Caco-2 (cell line): ENCODE measurements around the gene IFI44. TPM values are rescaled to one million over a fixed set of nuclear protein-coding genes. Genes with fewer than 3 reads are reported as not detected.

Experiments
- BruUV-seq: library from RNA; stranded (reverse); fragments of 400-500 nt; replicated peaks from 2 replicates; lab custom pipeline; 2021; lab: Mats Ljungman, UMichigan
- CTCF ChIA-PET: fragments of 300-600 bp; sonication (Branson Sonifier 250); formaldehyde crosslinking; loops from one replicate; lab custom pipeline; 2022; ENCODE audit warnings: antibody characterized with exemption; lab: Charles Lee
- POLR2A ChIA-PET: fragments of 300-600 bp; sonication (Branson Sonifier 250); formaldehyde crosslinking; loops from one replicate; lab custom pipeline; 2022; ENCODE audit warnings: antibody characterized with exemption; lab: Charles Lee
- DNase-seq, 2 experiments: peaks; one replicate each; pipeline versions ENCODE4 v3.0.0 to v3.0.0-alpha.2; 2020 to 2022
- H3K27me3 ChIP-seq: replicated peaks from 2 replicates; pipeline ENCODE4 v1.6.0; 2011; ENCODE audit warnings: low read length; ENCODE audit not compliant: control insufficient read depth, insufficient read depth
- H3K36me3 ChIP-seq: 2 replicates; pipeline ENCODE4 v1.5.1; 2011; ENCODE audit warnings: low read length; ENCODE audit not compliant: control insufficient read depth, insufficient read depth
- H3K4me1 ChIP-seq: fragments of 250-450 bp; sonication (Bioruptor Pico); 2 replicates; pipeline ENCODE4 v1.5.1; 2020; ENCODE audit warnings: mild to moderate bottlenecking
- H3K4me3 ChIP-seq: 2 replicates; pipeline ENCODE4 v1.5.1; 2011; ENCODE audit warnings: low read depth, mild to moderate bottlenecking, control low read depth, low read length
- H3K9me3 ChIP-seq: fragments of 250-450 bp; sonication (Bioruptor Pico); 2 replicates; pipeline ENCODE4 v1.5.1; 2020; ENCODE audit warnings: mild to moderate bottlenecking, moderate library complexity
- H3K27ac Mint-ChIP-seq: one replicate; pipeline ENCODE4 v1.8.0; 2022; ENCODE audit warnings: mixed read lengths; ENCODE audit not compliant: unreplicated experiment
- H3K27me3 Mint-ChIP-seq: one replicate; pipeline ENCODE4 v1.8.0; 2022; ENCODE audit warnings: mixed read lengths; ENCODE audit not compliant: insufficient read depth, unreplicated experiment
- H3K36me3 Mint-ChIP-seq: one replicate; pipeline ENCODE4 v1.8.0; 2022; ENCODE audit warnings: mild to moderate bottlenecking, mixed read lengths; ENCODE audit not compliant: insufficient read depth, unreplicated experiment
- H3K4me1 Mint-ChIP-seq: one replicate; pipeline ENCODE4 v1.8.0; 2022; ENCODE audit warnings: low read depth, mixed read lengths; ENCODE audit not compliant: unreplicated experiment
- H3K4me3 Mint-ChIP-seq: one replicate; pipeline ENCODE4 v1.8.0; 2022; ENCODE audit warnings: mild to moderate bottlenecking, moderate library complexity, mixed read lengths; ENCODE audit not compliant: unreplicated experiment
- H3K9me3 Mint-ChIP-seq: one replicate; pipeline ENCODE4 v1.8.0; 2022; ENCODE audit warnings: mixed read lengths; ENCODE audit not compliant: unreplicated experiment
- intact Hi-C: fragments of 100-400 bp; cut with micrococcal nuclease; formaldehyde crosslinking; loops from one replicate; pipeline ENCODE4 v1.10.0; 2022; ENCODE audit not compliant: unreplicated experiment
- total RNA-seq: library from RNA; stranded (reverse); gene quantifications from 2 replicates; pipeline ENCODE4 v1.2.3, GENCODE V29; 2022
- TF ChIP-seq, protein P1 (sequence below), 2 experiments: fragments of 200-600 bp in 1 of 2; IDR thresholded peaks; 1 replicate in 1 of 2; 2 replicates in 1 of 2; pipeline versions ENCODE4 v1.5.1 to v1.8.0; 2011 to 2022; ENCODE audit warnings: antibody characterized with exemption in 1 of 2, control low read depth in 1 of 2, inconsistent platforms in 1 of 2, low read depth in 1 of 2, low read length in 1 of 2, mild to moderate bottlenecking in 1 of 2, moderate library complexity in 1 of 2; ENCODE audit not compliant: insufficient read depth in 1 of 2, severe bottlenecking in 1 of 2, unreplicated experiment in 1 of 2

Gene IFI44
- total RNA-seq, 1 experiment from 2014 or later, result not detected

DNA sequence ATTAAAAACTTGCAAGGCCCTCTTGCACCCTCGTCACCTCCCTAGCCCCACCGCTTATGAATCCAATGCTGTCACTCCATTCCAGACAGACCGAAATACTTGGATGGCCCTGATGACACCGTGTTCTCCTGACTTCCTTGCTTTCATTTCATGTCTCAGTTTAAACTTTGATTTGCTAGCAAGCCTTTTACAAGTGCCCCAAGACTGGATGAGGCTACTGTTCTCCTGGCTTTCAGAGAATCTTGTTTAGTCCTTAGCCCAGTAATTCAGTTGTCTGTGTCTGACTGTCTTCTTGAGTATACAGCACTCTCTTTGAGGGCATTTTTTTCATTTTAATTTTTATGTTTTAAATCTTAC is 30.2 kb upstream of the IFI44 start:
- ChIA-PET CTCF (no interaction called here), POLR2A (no interaction called here)
- H3K27me3 Mint-ChIP-seq, result peaks cover 3% of the 10 kb centered on the region
- TF ChIP-seq, protein P1, sequence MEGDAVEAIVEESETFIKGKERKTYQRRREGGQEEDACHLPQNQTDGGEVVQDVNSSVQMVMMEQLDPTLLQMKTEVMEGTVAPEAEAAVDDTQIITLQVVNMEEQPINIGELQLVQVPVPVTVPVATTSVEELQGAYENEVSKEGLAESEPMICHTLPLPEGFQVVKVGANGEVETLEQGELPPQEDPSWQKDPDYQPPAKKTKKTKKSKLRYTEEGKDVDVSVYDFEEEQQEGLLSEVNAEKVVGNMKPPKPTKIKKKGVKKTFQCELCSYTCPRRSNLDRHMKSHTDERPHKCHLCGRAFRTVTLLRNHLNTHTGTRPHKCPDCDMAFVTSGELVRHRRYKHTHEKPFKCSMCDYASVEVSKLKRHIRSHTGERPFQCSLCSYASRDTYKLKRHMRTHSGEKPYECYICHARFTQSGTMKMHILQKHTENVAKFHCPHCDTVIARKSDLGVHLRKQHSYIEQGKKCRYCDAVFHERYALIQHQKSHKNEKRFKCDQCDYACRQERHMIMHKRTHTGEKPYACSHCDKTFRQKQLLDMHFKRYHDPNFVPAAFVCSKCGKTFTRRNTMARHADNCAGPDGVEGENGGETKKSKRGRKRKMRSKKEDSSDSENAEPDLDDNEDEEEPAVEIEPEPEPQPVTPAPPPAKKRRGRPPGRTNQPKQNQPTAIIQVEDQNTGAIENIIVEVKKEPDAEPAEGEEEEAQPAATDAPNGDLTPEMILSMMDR (IDR thresholded peaks at IDR 0.05; ENCODE audit: insufficient read depth in 1 of 2, low read depth in 1 of 2, low read length in 1 of 2, severe bottlenecking in 1 of 2, unreplicated experiment in 1 of 2), result no peak
- intact Hi-C loops, result no loop called here
- no peak for DNase-seq
- H3K4me1 Mint-ChIP-seq, result no peaks in the 10 kb centered on the region
- no peak overlapping the region for H3K4me3 Mint-ChIP-seq
- H3K9me3 Mint-ChIP-seq, result no peaks in the 10 kb centered on the region
- no peak overlapping the region for H3K27ac Mint-ChIP-seq
- Histone ChIP-seq H3K27me3 (no peaks in the 10 kb centered on the region), H3K4me1 (no peaks in the 10 kb centered on the region), H3K4me3 (no peak overlapping the region), H3K9me3 (no peaks in the 10 kb centered on the region), H3K36me3 (no peaks in the 10 kb centered on the region)
- no TSS peak for BruUV-seq
- H3K36me3 Mint-ChIP-seq, result no peaks in the 10 kb centered on the region

DNA sequence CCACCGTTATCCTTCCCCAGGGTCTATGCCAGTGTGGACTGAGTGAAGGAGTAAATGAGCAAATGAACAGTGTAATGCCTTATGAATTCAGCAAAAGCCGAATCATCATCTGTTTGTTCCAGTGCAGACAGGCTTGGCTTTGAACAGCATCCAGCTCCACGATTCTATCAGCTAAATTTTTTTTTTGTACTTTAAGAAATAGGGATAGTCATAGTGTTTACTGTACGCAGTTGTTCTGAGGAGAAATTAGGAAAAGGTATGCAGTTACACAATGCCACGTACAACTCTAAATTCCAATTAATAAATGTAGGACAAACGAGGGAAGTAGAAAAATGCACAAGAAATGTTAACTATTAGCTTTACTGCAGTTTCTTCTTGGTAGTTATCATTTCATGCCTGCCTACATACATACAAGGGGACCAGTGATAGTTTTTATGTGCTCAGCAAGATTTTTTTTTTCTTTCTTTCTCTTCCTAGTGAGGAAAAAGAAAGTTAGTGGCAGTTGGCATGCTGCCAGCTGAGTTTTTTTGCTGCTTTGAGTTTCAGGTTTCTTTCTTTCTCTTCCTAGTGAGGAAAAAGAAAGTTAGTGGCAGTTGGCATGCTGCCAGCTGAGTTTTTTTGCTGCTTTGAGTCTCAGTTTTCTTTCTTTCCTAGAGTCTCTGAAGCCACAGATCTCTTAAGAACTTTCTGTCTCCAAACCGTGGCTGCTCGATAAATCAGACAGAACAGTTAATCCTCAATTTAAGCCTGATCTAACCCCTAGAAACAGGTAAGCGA is 29.6 kb upstream of the IFI44 start, which contains the start of gene IFI44L:
IFI44L (plus strand) TSS at position 646 of the 777 bp plus-strand sequence. CDS start 7,468 bp downstream, outside the sequence.
- Mint-ChIP-seq H3K27me3 (peaks cover 3% of the 10 kb centered on the region), H3K9me3 (no peaks in the 10 kb centered on the region), H3K27ac (no peak within 1 kb of the TSS), H3K4me3 (no peak within 1 kb of the TSS), H3K4me1 (no peaks in the 10 kb centered on the region), H3K36me3 (no peaks in the 10 kb centered on the region)
- no peaks in the 10 kb centered on the region for H3K36me3 ChIP-seq
- BruUV-seq, result no TSS peak
- no peak for DNase-seq
- ChIA-PET POLR2A (no interaction called here), CTCF (no interaction called here)
- TF ChIP-seq, protein P1 (IDR thresholded peaks at IDR 0.05; ENCODE audit: insufficient read depth in 1 of 2, low read depth in 1 of 2, low read length in 1 of 2, severe bottlenecking in 1 of 2, unreplicated experiment in 1 of 2), result no peak
- no peak within 1 kb of the TSS for H3K4me3 ChIP-seq
- intact Hi-C loops, result no loop called here
- no peaks in the 10 kb centered on the region for H3K9me3 ChIP-seq
- no peaks in the 10 kb centered on the region for H3K27me3 ChIP-seq
- no peaks in the 10 kb centered on the region for H3K4me1 ChIP-seq

DNA sequence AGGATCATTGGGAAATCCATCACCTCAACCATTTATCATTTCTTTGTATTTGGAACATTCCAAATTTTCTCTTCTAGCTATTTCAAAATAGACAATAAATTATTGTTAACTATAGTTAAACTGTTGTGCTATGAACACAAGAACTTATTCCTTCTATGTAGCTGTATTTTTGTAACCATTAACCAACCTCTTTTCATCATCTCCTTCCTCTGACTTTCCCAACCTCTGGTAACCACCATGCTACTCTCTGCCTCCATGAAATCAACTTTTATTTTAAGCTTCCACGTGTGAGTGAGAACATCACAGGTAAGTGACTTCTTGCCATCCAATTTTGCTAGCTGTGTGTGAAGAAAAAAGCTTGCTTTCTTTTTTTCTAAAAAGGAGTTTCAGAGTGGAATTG is 29.0 kb upstream of the IFI44 start:
- intact Hi-C loops, result no loop called here
- no TSS peak for BruUV-seq
- no peaks in the 10 kb centered on the region for H3K36me3 Mint-ChIP-seq
- no peaks in the 10 kb centered on the region for H3K4me1 ChIP-seq
- H3K4me3 ChIP-seq, result no peak overlapping the region
- ChIA-PET POLR2A (no interaction called here), CTCF (no interaction called here)
- H3K27me3 Mint-ChIP-seq, result peaks cover 3% of the 10 kb centered on the region
- H3K36me3 ChIP-seq, result no peaks in the 10 kb centered on the region
- no peaks in the 10 kb centered on the region for H3K4me1 Mint-ChIP-seq
- no peak overlapping the region for H3K27ac Mint-ChIP-seq
- no peaks in the 10 kb centered on the region for H3K9me3 ChIP-seq
- H3K27me3 ChIP-seq, result no peaks in the 10 kb centered on the region
- TF ChIP-seq, protein P1 (IDR thresholded peaks at IDR 0.05; ENCODE audit: insufficient read depth in 1 of 2, low read depth in 1 of 2, low read length in 1 of 2, severe bottlenecking in 1 of 2, unreplicated experiment in 1 of 2), result no peak
- DNase-seq, result no peak
- no peaks in the 10 kb centered on the region for H3K9me3 Mint-ChIP-seq
- H3K4me3 Mint-ChIP-seq, result no peak overlapping the region
